ENCODE measurements around the gene GUCY1A1.
A peak's percentile ranks its signal among the peaks of the same experiment; 100 is the strongest.

The GUCY1A1 gene, protein sequence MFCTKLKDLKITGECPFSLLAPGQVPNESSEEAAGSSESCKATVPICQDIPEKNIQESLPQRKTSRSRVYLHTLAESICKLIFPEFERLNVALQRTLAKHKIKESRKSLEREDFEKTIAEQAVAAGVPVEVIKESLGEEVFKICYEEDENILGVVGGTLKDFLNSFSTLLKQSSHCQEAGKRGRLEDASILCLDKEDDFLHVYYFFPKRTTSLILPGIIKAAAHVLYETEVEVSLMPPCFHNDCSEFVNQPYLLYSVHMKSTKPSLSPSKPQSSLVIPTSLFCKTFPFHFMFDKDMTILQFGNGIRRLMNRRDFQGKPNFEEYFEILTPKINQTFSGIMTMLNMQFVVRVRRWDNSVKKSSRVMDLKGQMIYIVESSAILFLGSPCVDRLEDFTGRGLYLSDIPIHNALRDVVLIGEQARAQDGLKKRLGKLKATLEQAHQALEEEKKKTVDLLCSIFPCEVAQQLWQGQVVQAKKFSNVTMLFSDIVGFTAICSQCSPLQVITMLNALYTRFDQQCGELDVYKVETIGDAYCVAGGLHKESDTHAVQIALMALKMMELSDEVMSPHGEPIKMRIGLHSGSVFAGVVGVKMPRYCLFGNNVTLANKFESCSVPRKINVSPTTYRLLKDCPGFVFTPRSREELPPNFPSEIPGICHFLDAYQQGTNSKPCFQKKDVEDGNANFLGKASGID

DNA sequence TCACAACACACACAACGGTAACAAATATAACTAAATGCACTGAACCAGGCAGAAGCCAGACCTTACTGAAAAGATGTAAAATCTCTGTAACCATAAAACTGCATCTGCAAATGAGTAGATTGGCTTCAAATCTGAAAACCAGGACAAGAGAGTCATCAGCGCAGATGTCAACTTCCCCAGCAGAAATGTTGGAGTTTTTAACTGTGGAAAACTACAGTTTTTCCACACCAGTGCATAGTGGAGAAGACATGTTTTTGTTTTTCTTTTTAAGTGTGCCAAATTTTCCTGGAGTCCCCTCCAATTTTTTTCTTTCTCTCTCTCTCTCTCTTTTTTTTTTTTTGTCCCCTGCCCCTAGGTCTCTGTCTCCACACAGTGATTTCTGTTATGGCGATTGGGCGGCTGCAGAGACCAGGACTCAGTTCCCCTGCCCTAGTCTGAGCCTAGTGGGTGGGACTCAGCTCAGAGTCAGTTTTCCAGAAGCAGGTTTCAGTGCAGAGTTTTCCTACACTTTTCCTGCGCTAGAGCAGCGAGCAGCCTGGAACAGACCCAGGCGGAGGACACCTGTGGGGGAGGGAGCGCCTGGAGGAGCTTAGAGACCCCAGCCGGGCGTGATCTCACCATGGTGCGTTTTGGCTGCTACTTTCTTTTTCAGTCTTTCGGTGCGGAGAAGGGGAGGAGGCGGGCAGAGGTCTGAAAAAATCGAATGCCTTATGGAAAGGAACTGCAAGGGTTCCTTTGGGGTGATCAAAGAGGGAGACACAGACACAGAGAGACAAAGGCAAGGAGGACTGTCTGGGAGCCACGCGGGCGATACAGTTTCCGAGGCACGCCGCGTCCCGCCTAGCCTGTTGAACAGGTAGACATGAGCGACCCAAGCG, at the start of gene GUCY1A1:
GUCY1A1 (plus strand) TSS at position 505 of the 878 bp plus-strand sequence. CDS start 30,020 bp downstream, outside the sequence.
- Histone ChIP-seq H3K27me3 (ENCODE audit: insufficient read depth, low read depth, severe bottlenecking) (no peaks in the 10 kb centered on the region), H3K27ac (peak within 1 kb of the TSS; percentile 34), H3K4me3 (ENCODE audit: low read depth, low read length) (peak within 1 kb of the TSS; percentile 78), H3K36me3 (no peaks in the 10 kb centered on the region), H3K9me3 (ENCODE audit: severe bottlenecking) (no peaks in the 10 kb centered on the region)
- TF ChIP-seq, protein P1, sequence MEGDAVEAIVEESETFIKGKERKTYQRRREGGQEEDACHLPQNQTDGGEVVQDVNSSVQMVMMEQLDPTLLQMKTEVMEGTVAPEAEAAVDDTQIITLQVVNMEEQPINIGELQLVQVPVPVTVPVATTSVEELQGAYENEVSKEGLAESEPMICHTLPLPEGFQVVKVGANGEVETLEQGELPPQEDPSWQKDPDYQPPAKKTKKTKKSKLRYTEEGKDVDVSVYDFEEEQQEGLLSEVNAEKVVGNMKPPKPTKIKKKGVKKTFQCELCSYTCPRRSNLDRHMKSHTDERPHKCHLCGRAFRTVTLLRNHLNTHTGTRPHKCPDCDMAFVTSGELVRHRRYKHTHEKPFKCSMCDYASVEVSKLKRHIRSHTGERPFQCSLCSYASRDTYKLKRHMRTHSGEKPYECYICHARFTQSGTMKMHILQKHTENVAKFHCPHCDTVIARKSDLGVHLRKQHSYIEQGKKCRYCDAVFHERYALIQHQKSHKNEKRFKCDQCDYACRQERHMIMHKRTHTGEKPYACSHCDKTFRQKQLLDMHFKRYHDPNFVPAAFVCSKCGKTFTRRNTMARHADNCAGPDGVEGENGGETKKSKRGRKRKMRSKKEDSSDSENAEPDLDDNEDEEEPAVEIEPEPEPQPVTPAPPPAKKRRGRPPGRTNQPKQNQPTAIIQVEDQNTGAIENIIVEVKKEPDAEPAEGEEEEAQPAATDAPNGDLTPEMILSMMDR (IDR thresholded peaks at IDR 0.05; ENCODE audit: low read depth, low read length): no peak
- DNase-seq: peak; percentile 43

DNA sequence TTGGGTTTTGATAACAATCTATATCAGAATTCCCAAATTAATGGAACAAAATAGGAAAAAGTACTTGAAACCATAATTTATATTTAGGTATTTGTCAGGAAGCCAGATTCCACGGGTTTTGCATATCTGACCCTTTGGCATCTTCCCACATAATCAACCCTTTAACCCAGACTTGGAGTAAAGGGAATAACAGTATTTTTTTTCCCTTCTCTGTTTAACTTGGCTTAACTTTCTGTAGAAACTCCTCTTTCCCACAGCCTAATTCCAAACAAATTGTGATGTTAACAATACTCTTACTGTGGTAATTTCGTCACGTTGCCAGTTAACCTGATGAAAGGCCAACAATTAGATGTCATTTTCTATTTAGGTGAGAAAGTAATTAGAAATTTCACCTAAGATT, 49.4 kb upstream of the GUCY1A1 start:
- no peak overlapping the region for H3K27ac ChIP-seq
- TF ChIP-seq, protein P1 (IDR thresholded peaks at IDR 0.05; ENCODE audit: low read depth, low read length): no peak

DNA sequence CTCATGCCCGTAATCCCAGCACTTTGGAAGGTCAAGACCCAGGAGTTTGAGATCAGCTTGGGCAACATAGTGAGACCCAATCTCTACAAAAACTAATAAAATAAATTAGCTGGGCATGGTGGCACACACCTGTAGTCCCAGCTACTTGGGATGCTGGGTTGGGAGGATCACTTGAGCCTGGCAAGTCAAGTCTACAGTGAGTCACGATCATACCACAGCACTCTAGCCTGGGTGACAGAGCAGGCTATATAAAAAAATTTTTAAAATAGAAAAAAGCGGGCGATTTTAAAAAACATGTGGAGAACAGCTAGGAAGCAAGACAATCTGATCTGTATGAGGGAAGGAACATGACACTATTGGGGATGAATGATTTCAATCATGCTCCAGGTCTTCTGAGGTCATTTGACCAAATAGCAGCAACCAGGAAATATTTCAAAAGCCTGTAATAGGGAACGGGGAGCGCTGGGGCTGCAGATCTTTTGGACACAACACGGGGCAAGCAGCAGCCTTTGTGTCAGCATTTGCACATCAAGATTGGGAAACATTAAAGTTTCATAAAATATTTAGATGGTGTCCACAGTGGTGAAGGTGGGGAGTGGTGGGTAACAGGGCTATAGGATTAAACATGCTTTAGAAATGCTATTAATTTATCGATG, 48.3 kb upstream of the GUCY1A1 start:
- no peak overlapping the region for H3K4me3 ChIP-seq (ENCODE audit: low read depth, low read length)
- no peak for DNase-seq
- no peaks in the 10 kb centered on the region for H3K36me3 ChIP-seq
- H3K27ac ChIP-seq: no peak overlapping the region
- TF ChIP-seq, protein P1 (IDR thresholded peaks at IDR 0.05; ENCODE audit: low read depth, low read length): no peak
- no peaks in the 10 kb centered on the region for H3K27me3 ChIP-seq (ENCODE audit: insufficient read depth, low read depth, severe bottlenecking)
- no peaks in the 10 kb centered on the region for H3K9me3 ChIP-seq (ENCODE audit: severe bottlenecking)

More for the DNA sequence above, 49.4 kb upstream of the GUCY1A1 start:
- no peak overlapping the region for H3K4me3 ChIP-seq (ENCODE audit: low read depth, low read length)
- no peak for DNase-seq
- no peaks in the 10 kb centered on the region for H3K36me3 ChIP-seq
- H3K27me3 ChIP-seq (ENCODE audit: insufficient read depth, low read depth, severe bottlenecking): no peaks in the 10 kb centered on the region
- no peaks in the 10 kb centered on the region for H3K9me3 ChIP-seq (ENCODE audit: severe bottlenecking)

DNA sequence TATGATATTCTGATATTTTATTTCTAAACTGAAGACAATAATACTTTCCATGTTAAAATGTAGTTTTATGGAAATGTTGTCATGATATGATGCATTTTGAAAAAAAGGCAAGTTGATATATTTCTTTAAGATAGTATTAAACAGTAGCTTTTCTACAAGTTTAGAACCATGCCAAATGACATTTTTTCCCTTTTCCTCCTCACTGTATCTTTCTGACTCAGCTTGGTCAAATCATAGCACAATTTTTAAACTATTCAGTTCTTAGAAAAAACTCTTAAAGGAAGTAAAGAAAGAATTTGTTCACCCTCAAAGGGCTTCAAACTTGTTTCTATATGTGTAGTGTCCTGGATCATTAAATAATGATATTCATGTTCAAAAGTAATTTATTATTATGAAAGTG, 46.0 kb upstream of the GUCY1A1 start:
- DNase-seq: no peak
- no peaks in the 10 kb centered on the region for H3K27me3 ChIP-seq (ENCODE audit: insufficient read depth, low read depth, severe bottlenecking)
- H3K9me3 ChIP-seq (ENCODE audit: severe bottlenecking): no peaks in the 10 kb centered on the region
- H3K4me3 ChIP-seq (ENCODE audit: low read depth, low read length): no peak overlapping the region
- H3K27ac ChIP-seq: no peak overlapping the region
- TF ChIP-seq, protein P1 (IDR thresholded peaks at IDR 0.05; ENCODE audit: low read depth, low read length): no peak
- no peaks in the 10 kb centered on the region for H3K36me3 ChIP-seq

DNA sequence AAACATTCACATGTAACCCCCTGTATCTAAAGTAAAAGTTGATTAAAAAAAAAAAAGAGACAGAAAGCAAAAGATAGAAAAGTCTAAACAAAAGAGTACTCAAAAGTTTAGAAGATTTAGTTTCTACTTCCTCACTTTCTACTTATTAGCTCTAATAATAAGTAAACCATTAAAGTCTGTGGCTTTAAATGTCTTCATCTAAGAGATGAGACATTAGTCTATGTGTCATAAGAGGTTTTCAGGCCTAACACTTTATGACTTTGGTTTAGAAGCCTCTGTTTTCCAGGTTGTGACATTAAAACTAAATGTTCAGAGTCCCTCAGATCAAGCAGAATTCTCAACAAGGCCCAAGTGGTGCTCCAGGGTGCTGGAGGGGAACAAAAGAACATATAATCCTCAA, 42.2 kb upstream of the GUCY1A1 start:
- TF ChIP-seq, protein P1 (IDR thresholded peaks at IDR 0.05; ENCODE audit: low read depth, low read length): no peak
- Histone ChIP-seq H3K4me3 (ENCODE audit: low read depth, low read length) (no peak overlapping the region), H3K27me3 (ENCODE audit: insufficient read depth, low read depth, severe bottlenecking) (no peaks in the 10 kb centered on the region), H3K9me3 (ENCODE audit: severe bottlenecking) (no peaks in the 10 kb centered on the region), H3K36me3 (no peaks in the 10 kb centered on the region), H3K27ac (no peak overlapping the region)
- DNase-seq: no peak
